NCI-H1694 treated with DMSO at 0.1 percent for 48 hours (cell line): ENCODE measurements around the gene MBOAT7.
"Not testable (repeated sequence)": the region's sequence is repeated elsewhere in the genome, so short reads cannot be mapped to it uniquely, and the experiment has no call there.

Experiments
- DNase-seq: peaks from one replicate; lab custom pipeline; 2025; lab: John Stamatoyannopoulos, UW

MBOAT7 gene

GRCh38 chr19:54189735-54190502 lies 539 bp upstream of the MBOAT7 start:
- DNase-seq, result peak; percentile 99

- no peak for DNase-seq
These were observed 1.0 kb downstream of the MBOAT7 start for GRCh38 chr19:54188215-54188871.

- no peak for DNase-seq
These were observed 2.4 kb downstream of the MBOAT7 start for GRCh38 chr19:54186934-54187381.

GRCh38 chr19:54186351-54186750 lies 3.0 kb downstream of the MBOAT7 start:
- no peak for DNase-seq

GRCh38 chr19:54183431-54183830 lies 5.9 kb downstream of the MBOAT7 start:
- DNase-seq, result no peak

- not testable (repeated sequence) for DNase-seq
These were observed 7.5 kb downstream of the MBOAT7 start for GRCh38 chr19:54181894-54182293.

GRCh38 chr19:54180691-54181091 lies 8.7 kb downstream of the MBOAT7 start:
- no peak for DNase-seq

GRCh38 chr19:54179921-54180461 lies 9.4 kb downstream of the MBOAT7 start:
- DNase-seq, result peak; percentile 9

GRCh38 chr19:54179262-54179852 lies 10.0 kb downstream of the MBOAT7 start:
- no peak for DNase-seq

- DNase-seq, result no peak
These were observed 10.7 kb downstream of the MBOAT7 start for GRCh38 chr19:54178581-54179261.

GRCh38 chr19:54173951-54174834 lies 15.2 kb downstream of the MBOAT7 start:
- no peak for DNase-seq

- DNase-seq, result no peak
These were observed 16.1 kb downstream of the MBOAT7 start for GRCh38 chr19:54173359-54173699.

- no peak for DNase-seq
These were observed 16.7 kb downstream of the MBOAT7 start, which contains the start of gene TMC4 for GRCh38 chr19:54172471-54173358. Gene TMC4, minus strand, starts transcription at chr19:54173160. Its CDS starts 43 bp downstream, at chr19:54173117.

GRCh38 chr19:54171736-54172431 lies 17.5 kb downstream of the MBOAT7 start:
- DNase-seq, result not testable (repeated sequence)

- DNase-seq, result no peak
These were observed 20.1 kb downstream of the MBOAT7 start for GRCh38 chr19:54169149-54169740.

- DNase-seq, result peak; percentile 72
These were observed 21.0 kb downstream of the MBOAT7 start for GRCh38 chr19:54168174-54168917.

- no peak for DNase-seq
These were observed 24.2 kb downstream of the MBOAT7 start for GRCh38 chr19:54165222-54165621.

- DNase-seq, result no peak
These were observed 24.9 kb downstream of the MBOAT7 start for GRCh38 chr19:54164369-54165068.
